CD14-positive monocyte (primary cell): ENCODE measurements around the gene PLCB3. TPM values are rescaled to one million over a fixed set of nuclear protein-coding genes. Genes with fewer than 3 reads are reported as not detected.

Experiments used
- DNase-seq, 3 donors: peaks; one replicate each; pipeline ENCODE4 v3.0.0-alpha.2; 2011 to 2022
- H2AFZ ChIP-seq: 2 replicates; pipeline ENCODE4 v1.6.0; 2012; ENCODE audit warnings: mild to moderate bottlenecking, low read depth, low read length, inconsistent platforms; ENCODE audit not compliant: insufficient read depth, poor library complexity, severe bottlenecking
- H3K27ac ChIP-seq, 2 donors: 1 replicate in 1 of 2; 2 replicates in 1 of 2; pipeline ENCODE4 v1.5.1; 2012 to 2013; ENCODE audit warnings: low read length in 2 of 2, control low read depth in 1 of 2, inconsistent platforms in 1 of 2, low read depth in 1 of 2, mild to moderate bottlenecking in 1 of 2
- H3K27me3 ChIP-seq, 2 donors: one replicate each; pipeline versions ENCODE4 v1.6.0 to v1.6.1; 2011 to 2013; ENCODE audit warnings: low read length in 2 of 2; ENCODE audit not compliant: control insufficient read depth in 2 of 2, insufficient read depth in 2 of 2
- H3K36me3 ChIP-seq, 2 donors: replicated peaks in 1 of 2; 1 replicate in 1 of 2; 2 replicates in 1 of 2; pipeline versions ENCODE4 v1.5.1 to v1.6.1; 2012 to 2013; ENCODE audit warnings: low read length in 2 of 2, control low read depth in 1 of 2, inconsistent platforms in 1 of 2, mild to moderate bottlenecking in 1 of 2; ENCODE audit not compliant: insufficient read depth in 2 of 2, control insufficient read depth in 1 of 2
- H3K4me1 ChIP-seq, 2 donors: 1 replicate in 1 of 2; 2 replicates in 1 of 2; pipeline versions ENCODE4 v1.5.1 to v1.6.1; 2012 to 2013; ENCODE audit warnings: low read length in 2 of 2, control low read depth in 1 of 2, inconsistent platforms in 1 of 2, mild to moderate bottlenecking in 1 of 2, moderate library complexity in 1 of 2; ENCODE audit not compliant: insufficient read depth in 2 of 2, control insufficient read depth in 1 of 2
- H3K4me2 ChIP-seq: replicated peaks from 2 replicates; pipeline ENCODE3; 2012; ENCODE audit warnings: low read length, moderate library complexity, mild to moderate bottlenecking; ENCODE audit not compliant: poor library complexity, severe bottlenecking; ENCODE audit errors: extremely low read depth
- H3K4me3 ChIP-seq, 3 experiments: fragments of 200-600 bp in 1 of 3; sonication (generic) in 1 of 3; replicated peaks in 1 of 3; 1 replicate in 2 of 3; 2 replicates in 1 of 3; pipeline ENCODE4 v1.5.1; 2011 to 2013; ENCODE audit warnings: low read length in 3 of 3, mild to moderate bottlenecking in 3 of 3, control low read depth in 2 of 3, low read depth in 2 of 3, inconsistent platforms in 1 of 3, moderate library complexity in 1 of 3
- H3K79me2 ChIP-seq: 2 replicates; pipeline ENCODE4 v1.6.0; 2012; ENCODE audit warnings: mild to moderate bottlenecking, control low read depth, inconsistent platforms, low read length, moderate library complexity; ENCODE audit not compliant: insufficient read depth
- H3K9ac ChIP-seq: 2 replicates; pipeline ENCODE4 v1.6.0; 2017; ENCODE audit warnings: low read length, mild to moderate bottlenecking; ENCODE audit not compliant: insufficient read depth, poor library complexity, severe bottlenecking
- H3K9me3 ChIP-seq, 2 donors: replicated peaks in 1 of 2; 1 replicate in 1 of 2; 2 replicates in 1 of 2; pipeline versions ENCODE4 v1.5.1 to v1.6.1; 2012 to 2013; ENCODE audit warnings: low read length in 2 of 2, control low read depth in 1 of 2; ENCODE audit not compliant: control insufficient read depth in 1 of 2, insufficient read depth in 1 of 2
- H4K20me1 ChIP-seq: 2 replicates; pipeline ENCODE4 v1.6.0; 2012; ENCODE audit warnings: mild to moderate bottlenecking, low read length, control low read depth, moderate library complexity; ENCODE audit not compliant: insufficient read depth
- H3K27ac Mint-ChIP-seq, 7 donors: one replicate each; pipeline ENCODE4 v1.8.0; 2020; ENCODE audit warnings: mild to moderate bottlenecking in 7 of 7, mixed read lengths in 7 of 7, moderate library complexity in 6 of 7, inconsistent platforms in 2 of 7
- H3K27me3 Mint-ChIP-seq, 3 donors: one replicate each; pipeline ENCODE4 v1.8.0; 2021 to 2022; ENCODE audit warnings: low read depth in 3 of 3, mild to moderate bottlenecking in 3 of 3, mixed read lengths in 3 of 3, moderate library complexity in 3 of 3, inconsistent platforms in 1 of 3
- H3K36me3 Mint-ChIP-seq, 2 donors: one replicate each; pipeline ENCODE4 v1.8.0; 2020; ENCODE audit warnings: mixed read lengths in 2 of 2, inconsistent platforms in 1 of 2, mild to moderate bottlenecking in 1 of 2
- H3K4me1 Mint-ChIP-seq: one replicate; pipeline ENCODE4 v1.8.0; 2020; ENCODE audit warnings: mild to moderate bottlenecking, mixed read lengths
- H3K4me3 Mint-ChIP-seq, 2 donors: one replicate each; pipeline ENCODE4 v1.8.0; 2020; ENCODE audit warnings: mild to moderate bottlenecking in 2 of 2, mixed read lengths in 2 of 2, moderate library complexity in 1 of 2
- H3K9me3 Mint-ChIP-seq, 7 donors: one replicate each; pipeline ENCODE4 v1.8.0; 2020 to 2022; ENCODE audit warnings: mixed read lengths in 7 of 7, mild to moderate bottlenecking in 6 of 7, moderate library complexity in 6 of 7, inconsistent platforms in 2 of 7
- CTCF ChIP-seq: fragments of 200-600 bp; IDR thresholded peaks from one replicate; pipeline ENCODE4 v1.8.0; 2022; ENCODE audit warnings: antibody characterized with exemption, mild to moderate bottlenecking
- WGBS: methylation state at CpG from one replicate; pipeline ENCODE4 v1.1.5; 2013; ENCODE audit warnings: missing lambda C conversion rate; ENCODE audit not compliant: insufficient coverage; 5-methylcytosine and 5-hydroxymethylcytosine counted together
- intact Hi-C, 2 donors: fragments of 100-400 bp; cut with micrococcal nuclease; formaldehyde crosslinking; loops; one replicate each; pipeline versions ENCODE4 v1.15.0 to v1.15.1; 2023
- polyA plus RNA-seq, 3 donors: library from polyadenylated mRNA; depleted of rRNA in 1 of 3; unstranded in 2 of 3; stranded (reverse) in 1 of 3; fragments of 300-500 nt in 2 of 3; fragments of >200 nt in 1 of 3; fragmentation: Illumina TruSeq in 2 of 3; gene quantifications; 1 replicate in 2 of 3; 2 replicates in 1 of 3; pipeline ENCODE4 v1.2.3, GENCODE V29; 2012 to 2021

Gene PLCB3
- polyA plus RNA-seq, 3 donors, result 1.1 to 17.8 (median 1.4) TPM

GRCh38 chr11:64295760-64296159 is 44.4 kb downstream of the PLCB3 start:
- peaks cover 5 to 22% of the 10 kb centered on the region in 2 donors for H3K36me3 Mint-ChIP-seq
- Histone ChIP-seq H3K9ac (no peak overlapping the region), H3K4me2 (no peak overlapping the region), H3K4me1 (peaks cover 20 to 34% of the 10 kb centered on the region in 2 donors), H3K27me3 (peaks cover 75 to 91% of the 10 kb centered on the region in 2 donors), H3K79me2 (no peaks in the 10 kb centered on the region), H3K4me3 (no peak overlapping the region), H3K27ac (no peak overlapping the region), H2AFZ (no peak overlapping the region), H3K36me3 (no peaks in the 10 kb centered on the region), H3K9me3 (peaks cover 7 to 50% of the 10 kb centered on the region in 2 donors), H4K20me1 (no peaks in the 10 kb centered on the region)
- peaks cover 0 to 42% (median 9%) of the 10 kb centered on the region in 7 donors for H3K9me3 Mint-ChIP-seq
- H3K4me1 Mint-ChIP-seq, result peaks cover 24% of the 10 kb centered on the region
- peak overlapping the region in 1 of 2 donors; percentile 91 for H3K4me3 Mint-ChIP-seq
- no peak for DNase-seq
- TF ChIP-seq CTCF, result no peak
- no CpG with 5 or more reads among the region's 4 CpGs for WGBS
- no peak overlapping the region for H3K27ac Mint-ChIP-seq
- H3K27me3 Mint-ChIP-seq, result peaks cover 86 to 95% (median 91%) of the 10 kb centered on the region in 3 donors
- intact Hi-C loops, result no loop called here

GRCh38 chr11:64296236-64296635 is 44.9 kb downstream of the PLCB3 start:
- WGBS, result 0% methylated on average over 1 of the region's 1 CpG
- H3K27me3 ChIP-seq, result peaks cover 71 to 88% of the 10 kb centered on the region in 2 donors

More at GRCh38 chr11:64296236-64296635, 44.9 kb downstream of the PLCB3 start:
- H3K4me1 Mint-ChIP-seq, result peaks cover 26% of the 10 kb centered on the region
- Histone ChIP-seq H4K20me1 (no peaks in the 10 kb centered on the region), H3K9ac (no peak overlapping the region), H3K4me1 (peaks cover 23 to 38% of the 10 kb centered on the region in 2 donors), H2AFZ (no peak overlapping the region), H3K4me2 (no peak overlapping the region), H3K79me2 (no peaks in the 10 kb centered on the region), H3K4me3 (no peak overlapping the region), H3K36me3 (no peaks in the 10 kb centered on the region), H3K27ac (no peak overlapping the region), H3K9me3 (peaks cover 4 to 48% of the 10 kb centered on the region in 2 donors)
- H3K9me3 Mint-ChIP-seq, result peaks cover 0 to 43% (median 9%) of the 10 kb centered on the region in 7 donors
- DNase-seq, result no peak
- H3K27ac Mint-ChIP-seq, result no peak overlapping the region
- no peak for TF ChIP-seq CTCF
- intact Hi-C loops, result no loop called here
- H3K27me3 Mint-ChIP-seq, result peaks cover 84 to 95% (median 89%) of the 10 kb centered on the region in 3 donors
- H3K36me3 Mint-ChIP-seq, result peaks cover 5 to 20% of the 10 kb centered on the region in 2 donors
- peak overlapping the region in 1 of 2 donors; percentile 91 for H3K4me3 Mint-ChIP-seq
